Activated naive CD4-positive, alpha-beta T cell treated with anti-CD3 and anti-CD28 coated beads for 36 hours (primary cell): ENCODE measurements around the gene LGALS8. TPM values are rescaled to one million over a fixed set of nuclear protein-coding genes. Genes with fewer than 3 reads are reported as not detected.

Experiments
- CTCF ChIA-PET: fragments of 350-600 bp; sonication (Branson Sonifier 250); formaldehyde crosslinking; loops from one replicate; lab custom pipeline; 2021; ENCODE audit warnings: antibody characterized with exemption; lab: Charles Lee
- DNase-seq: peaks from one replicate; pipeline ENCODE4 v3.0.0-alpha.2; 2020
- H3K27ac Mint-ChIP-seq: one replicate; pipeline ENCODE4 v1.8.0; 2021; ENCODE audit warnings: mild to moderate bottlenecking, mixed read lengths
- H3K27me3 Mint-ChIP-seq: one replicate; pipeline ENCODE4 v1.8.0; 2021; ENCODE audit warnings: low read depth, mixed read lengths
- H3K36me3 Mint-ChIP-seq: one replicate; pipeline ENCODE4 v1.8.0; 2021; ENCODE audit warnings: low read depth, mixed read lengths
- H3K4me1 Mint-ChIP-seq: one replicate; pipeline ENCODE4 v1.8.0; 2021; ENCODE audit warnings: low read depth, mixed read lengths
- H3K4me3 Mint-ChIP-seq: one replicate; pipeline ENCODE4 v1.8.0; 2021; ENCODE audit warnings: mild to moderate bottlenecking, moderate library complexity, mixed read lengths
- H3K9me3 Mint-ChIP-seq: one replicate; pipeline ENCODE4 v1.8.0; 2021; ENCODE audit warnings: mixed read lengths
- intact Hi-C: fragments of 100-400 bp; cut with micrococcal nuclease; formaldehyde crosslinking; loops from one replicate; pipeline ENCODE4 v1.15.1; 2023
- total RNA-seq, 2 experiments: library from RNA; stranded (reverse); gene quantifications; one replicate each; pipeline ENCODE4 v1.2.3, GENCODE V29; 2021

LGALS8 gene
- total RNA-seq, 2 experiments from 2014 or later: 78.6 to 89.4 TPM

DNA sequence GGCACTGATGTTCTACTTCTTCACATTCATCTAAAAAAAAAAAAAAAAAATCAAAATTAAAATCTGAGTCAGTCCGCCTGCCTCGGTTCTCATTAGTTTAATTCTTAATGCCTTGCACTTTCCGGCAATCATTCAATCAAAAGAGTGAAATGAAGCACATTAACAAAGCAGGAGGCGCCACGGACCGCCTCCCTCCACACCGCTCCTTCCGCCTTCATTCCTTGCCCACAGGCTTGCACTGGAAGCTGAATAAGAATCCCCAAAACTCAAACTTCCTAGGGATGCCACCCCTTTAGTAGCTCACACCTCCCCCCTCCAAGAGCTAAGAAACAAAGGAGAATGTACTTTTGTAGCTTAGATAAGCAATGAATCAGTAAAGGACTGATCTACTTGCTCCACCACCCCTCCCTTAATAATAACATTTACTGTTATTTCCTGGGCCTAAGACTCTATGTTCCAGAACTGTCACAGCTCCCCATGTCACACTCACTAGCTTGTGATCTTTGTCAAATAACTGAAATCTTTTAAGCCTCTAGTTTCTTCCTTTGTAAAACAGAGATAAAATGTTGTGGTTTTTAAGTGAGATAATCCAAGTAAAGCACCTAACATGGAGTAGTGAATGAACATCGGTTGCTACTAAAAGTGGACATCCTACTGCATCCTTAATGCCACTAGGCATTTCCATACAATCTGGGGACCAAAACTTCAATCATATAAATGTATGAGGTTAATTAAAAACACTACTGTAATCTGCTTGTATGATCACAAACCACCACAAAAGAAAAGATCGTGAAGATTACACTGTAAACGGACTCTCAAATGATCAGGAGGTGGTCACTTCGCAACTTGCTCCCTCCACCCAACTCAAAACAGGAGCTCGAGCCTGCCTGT lies 27.4 kb downstream of the LGALS8 start:
- H3K36me3 Mint-ChIP-seq: peaks cover 58% of the 10 kb centered on the region
- H3K27me3 Mint-ChIP-seq: no peaks in the 10 kb centered on the region
- no peaks in the 10 kb centered on the region for H3K9me3 Mint-ChIP-seq
- H3K27ac Mint-ChIP-seq: peak overlapping the region; percentile 69
- CTCF ChIA-PET: interaction anchor here (0.6 kb wide), 1 partner anchor 34 kb away, joined by 3 read pairs; no protein-coding TSS in a partner anchor
- peaks cover 5% of the 10 kb centered on the region for H3K4me1 Mint-ChIP-seq
- DNase-seq: no peak
- intact Hi-C loops: no loop called here
- H3K4me3 Mint-ChIP-seq: no peak overlapping the region

DNA sequence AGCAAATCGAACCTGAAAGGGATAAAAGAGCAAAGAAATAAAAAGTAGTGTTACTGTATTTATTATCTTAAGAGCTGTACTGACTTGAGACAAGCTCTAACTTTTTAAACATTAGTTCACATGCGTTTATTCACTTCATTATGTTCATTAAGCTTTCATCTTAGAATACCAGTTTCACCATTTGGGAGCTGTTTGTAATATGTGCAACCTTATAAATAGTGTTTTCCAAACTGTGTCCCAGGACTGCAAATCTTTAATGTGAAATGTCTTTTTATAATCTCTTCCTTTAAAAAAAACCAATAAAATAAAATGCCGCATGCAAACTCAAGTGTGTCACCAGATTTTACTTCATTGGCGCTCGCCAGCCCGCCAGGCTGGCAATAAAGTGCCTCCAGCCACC lies 28.3 kb downstream of the LGALS8 start:
- H3K36me3 Mint-ChIP-seq: peaks cover 51% of the 10 kb centered on the region
- intact Hi-C loops: no loop called here
- peak overlapping the region; percentile 57 for H3K27ac Mint-ChIP-seq
- no peaks in the 10 kb centered on the region for H3K27me3 Mint-ChIP-seq
- DNase-seq: no peak
- CTCF ChIA-PET: interaction anchor here (0.7 kb wide), 1 partner anchor 33 kb away, joined by 3 read pairs; no protein-coding TSS in a partner anchor
- H3K4me1 Mint-ChIP-seq: no peaks in the 10 kb centered on the region
- no peaks in the 10 kb centered on the region for H3K9me3 Mint-ChIP-seq
- no peak overlapping the region for H3K4me3 Mint-ChIP-seq

DNA sequence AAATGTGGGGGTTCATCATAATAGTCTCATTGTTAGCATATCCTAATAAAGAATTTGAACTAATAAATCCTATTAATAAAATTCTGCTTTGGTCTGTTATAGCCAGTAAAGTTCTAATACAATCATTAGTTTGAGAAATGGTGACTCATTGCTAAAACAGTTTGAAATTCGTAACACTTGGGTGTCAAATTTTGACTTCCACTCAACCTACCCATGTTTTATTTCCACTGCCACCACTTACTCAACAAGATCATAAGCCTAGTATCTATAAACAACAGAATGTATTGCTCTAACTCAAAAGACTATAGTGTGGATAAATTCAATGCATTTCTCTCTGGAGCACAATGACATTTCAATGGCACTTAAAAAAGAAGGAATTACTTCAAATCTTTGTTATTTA lies 29.1 kb downstream of the LGALS8 start:
- Mint-ChIP-seq H3K4me1 (no peaks in the 10 kb centered on the region), H3K36me3 (peaks cover 47% of the 10 kb centered on the region), H3K27me3 (no peaks in the 10 kb centered on the region), H3K4me3 (no peak overlapping the region), H3K9me3 (no peaks in the 10 kb centered on the region), H3K27ac (peak overlapping the region; percentile 23)
- no peak for DNase-seq
- CTCF ChIA-PET: no interaction called here
- intact Hi-C loops: no loop called here

DNA sequence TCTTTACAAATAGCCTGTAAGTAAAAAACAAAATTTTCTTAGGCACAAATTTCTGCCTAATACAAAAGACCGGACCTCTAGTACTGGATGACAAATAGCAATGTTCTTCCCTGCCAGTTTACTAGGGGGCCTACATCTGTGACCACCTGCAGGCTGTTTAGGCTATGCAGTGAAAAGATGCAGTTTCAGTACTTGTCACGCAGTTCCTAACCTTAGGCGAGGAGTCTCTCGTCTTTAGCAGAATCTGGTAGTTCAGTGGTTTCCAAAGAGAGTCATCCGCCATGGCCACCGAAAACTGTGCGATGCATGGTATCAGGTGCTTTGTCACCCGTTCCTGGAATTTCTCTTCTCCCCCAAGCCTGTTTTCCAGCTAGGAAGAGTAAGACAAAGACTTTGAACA lies 29.6 kb downstream of the LGALS8 start:
- CTCF ChIA-PET: no interaction called here
- Mint-ChIP-seq H3K27ac (no peak overlapping the region), H3K36me3 (peaks cover 48% of the 10 kb centered on the region), H3K4me3 (no peak overlapping the region), H3K27me3 (no peaks in the 10 kb centered on the region), H3K9me3 (no peaks in the 10 kb centered on the region), H3K4me1 (no peaks in the 10 kb centered on the region)
- intact Hi-C loops: no loop called here
- no peak for DNase-seq

DNA sequence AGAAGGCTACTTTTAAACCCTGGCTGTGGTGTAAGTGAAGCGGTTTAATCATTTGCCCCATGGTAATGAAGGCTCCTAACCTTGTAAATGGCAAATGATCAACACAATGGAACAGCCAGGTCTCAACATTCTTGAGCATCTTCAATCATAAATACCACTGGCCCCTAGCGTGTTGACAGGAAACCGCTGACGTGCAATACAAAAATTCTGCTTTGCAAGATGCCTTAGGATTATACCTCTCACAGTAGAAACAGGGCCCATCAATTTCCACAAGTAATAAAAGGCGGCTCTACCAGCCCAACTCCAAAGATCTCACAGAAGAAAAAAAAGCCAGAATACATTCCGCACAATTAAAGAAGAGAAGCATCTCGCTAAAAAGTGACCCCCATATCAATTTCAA lies 32.8 kb downstream of the LGALS8 start:
- DNase-seq: no peak
- CTCF ChIA-PET: no interaction called here
- no peak overlapping the region for H3K4me3 Mint-ChIP-seq
- peaks cover 31% of the 10 kb centered on the region for H3K36me3 Mint-ChIP-seq
- H3K27ac Mint-ChIP-seq: no peak overlapping the region
- no peaks in the 10 kb centered on the region for H3K27me3 Mint-ChIP-seq
- H3K9me3 Mint-ChIP-seq: no peaks in the 10 kb centered on the region
- H3K4me1 Mint-ChIP-seq: no peaks in the 10 kb centered on the region
- intact Hi-C loops: no loop called here

DNA sequence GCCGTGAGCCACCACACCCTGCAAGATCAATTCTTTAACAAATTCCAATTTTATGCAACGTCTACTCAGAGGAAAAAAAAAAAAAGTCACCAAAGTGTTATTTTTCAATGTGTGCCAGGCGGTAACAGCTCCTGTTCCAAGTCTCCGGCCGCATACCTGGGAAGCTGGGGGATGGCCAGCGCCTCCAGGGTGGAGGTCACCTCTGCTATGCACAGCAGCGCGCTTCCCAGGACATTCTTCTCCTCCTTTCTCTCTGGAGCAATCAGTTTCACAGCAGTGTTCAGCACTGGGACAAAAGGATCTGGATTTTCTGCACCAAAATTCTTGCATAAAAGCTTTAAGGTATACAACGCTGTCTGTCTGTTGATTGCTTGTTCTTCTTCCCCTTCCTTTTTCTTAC lies 34.3 kb downstream of the LGALS8 start:
- H3K27ac Mint-ChIP-seq: no peak overlapping the region
- peaks cover 33% of the 10 kb centered on the region for H3K36me3 Mint-ChIP-seq
- H3K4me1 Mint-ChIP-seq: no peaks in the 10 kb centered on the region
- no peaks in the 10 kb centered on the region for H3K27me3 Mint-ChIP-seq
- H3K4me3 Mint-ChIP-seq: no peak overlapping the region
- CTCF ChIA-PET: no interaction called here
- intact Hi-C loops: no loop called here
- no peaks in the 10 kb centered on the region for H3K9me3 Mint-ChIP-seq
- no peak for DNase-seq

DNA sequence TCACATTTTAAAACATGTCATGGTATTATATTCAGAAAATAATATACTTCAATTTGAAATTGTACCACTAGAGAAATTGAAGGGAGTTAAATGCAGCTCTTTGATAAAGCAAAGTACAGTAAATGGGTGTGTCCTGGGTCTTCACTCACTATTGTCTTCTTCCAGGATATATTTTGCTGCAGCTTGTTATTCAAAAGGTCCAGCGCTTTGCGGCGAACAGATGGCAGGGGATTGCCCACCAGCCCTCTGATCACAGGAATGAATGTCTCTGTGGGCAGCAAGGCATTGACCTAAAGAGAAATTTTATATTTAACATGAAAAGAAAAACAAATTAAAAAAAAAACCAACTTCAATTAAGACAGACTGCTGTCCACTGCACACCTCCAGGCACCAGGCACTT lies 35.1 kb downstream of the LGALS8 start:
- intact Hi-C loops: no loop called here
- Mint-ChIP-seq H3K4me3 (no peak overlapping the region), H3K27me3 (no peaks in the 10 kb centered on the region), H3K27ac (no peak overlapping the region), H3K4me1 (no peaks in the 10 kb centered on the region), H3K36me3 (peaks cover 33% of the 10 kb centered on the region), H3K9me3 (no peaks in the 10 kb centered on the region)
- CTCF ChIA-PET: no interaction called here
- no peak for DNase-seq

DNA sequence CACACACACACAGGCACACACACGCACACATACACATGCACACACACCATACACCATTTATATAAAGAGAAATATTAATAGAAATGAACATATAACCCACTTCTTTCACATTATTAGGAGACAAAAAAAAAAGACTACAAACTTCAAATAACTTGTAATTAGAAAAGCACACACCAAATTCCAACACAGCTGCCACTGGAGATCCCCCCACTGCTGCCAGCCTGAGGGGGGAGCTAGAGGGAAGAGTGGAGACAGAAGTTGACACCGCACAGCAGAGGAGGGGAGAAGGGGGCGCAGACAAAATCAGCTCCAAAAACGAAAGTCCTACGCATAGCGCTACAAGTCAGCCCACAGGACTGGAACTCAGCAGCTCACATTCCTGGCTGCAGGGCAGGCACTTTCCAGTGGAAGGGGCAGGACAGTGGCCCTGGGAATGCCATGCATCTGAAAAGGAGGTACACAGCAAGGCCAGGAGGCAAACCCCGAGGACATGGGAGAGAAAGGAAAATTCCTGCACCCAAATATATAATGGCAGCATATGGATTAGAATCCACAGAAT lies 36.5 kb downstream of the LGALS8 start:
- Mint-ChIP-seq H3K36me3 (peaks cover 34% of the 10 kb centered on the region), H3K27ac (no peak overlapping the region), H3K4me3 (no peak overlapping the region), H3K4me1 (no peaks in the 10 kb centered on the region), H3K27me3 (no peaks in the 10 kb centered on the region), H3K9me3 (no peaks in the 10 kb centered on the region)
- DNase-seq: no peak
- intact Hi-C loops: no loop called here
- CTCF ChIA-PET: interaction anchor here (1.1 kb wide), 1 partner anchor 26 kb away, joined by 3 read pairs; no protein-coding TSS in a partner anchor

DNA sequence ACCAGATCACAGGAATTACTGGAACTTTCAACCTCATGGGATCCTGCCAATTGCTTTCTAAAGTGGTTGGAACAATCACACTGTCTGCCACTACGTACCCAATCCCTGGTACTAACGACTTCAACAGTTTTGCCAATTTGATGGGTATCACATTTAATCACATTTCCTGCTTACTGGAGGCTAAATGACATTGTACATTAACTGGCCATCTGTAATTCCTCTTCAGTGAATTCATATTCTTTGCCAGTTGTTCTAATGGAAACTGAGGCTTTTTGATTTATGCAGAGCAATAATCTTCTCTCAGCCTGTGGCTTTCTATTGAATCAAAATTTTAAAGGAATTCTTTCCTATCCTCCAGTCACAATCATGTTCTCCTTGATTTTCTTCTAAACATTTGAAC lies 38.2 kb downstream of the LGALS8 start:
- DNase-seq: no peak
- CTCF ChIA-PET: no interaction called here
- H3K9me3 Mint-ChIP-seq: no peaks in the 10 kb centered on the region
- no peak overlapping the region for H3K27ac Mint-ChIP-seq
- H3K36me3 Mint-ChIP-seq: peaks cover 35% of the 10 kb centered on the region
- no peak overlapping the region for H3K4me3 Mint-ChIP-seq
- no peaks in the 10 kb centered on the region for H3K27me3 Mint-ChIP-seq
- intact Hi-C loops: no loop called here
- no peaks in the 10 kb centered on the region for H3K4me1 Mint-ChIP-seq

DNA sequence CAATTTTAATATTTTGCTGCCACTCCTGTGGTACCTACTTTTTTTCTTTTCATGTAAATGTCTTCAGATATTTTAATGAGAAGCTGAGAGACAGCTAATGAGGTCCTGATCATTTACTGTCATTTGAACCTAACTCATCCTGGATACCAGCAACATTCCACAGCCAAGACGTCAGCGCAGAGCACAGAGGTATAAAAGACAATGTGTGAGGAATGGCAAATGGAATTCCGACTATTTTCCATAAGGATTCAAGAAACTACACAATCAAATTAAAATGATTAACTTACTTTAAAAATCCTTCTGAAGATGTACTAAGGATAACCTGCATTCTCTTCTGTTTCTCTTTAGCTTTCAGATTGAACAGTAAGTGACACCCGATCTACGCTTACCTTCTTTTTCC lies 41.7 kb downstream of the LGALS8 start:
- no peaks in the 10 kb centered on the region for H3K4me1 Mint-ChIP-seq
- H3K4me3 Mint-ChIP-seq: no peak overlapping the region
- CTCF ChIA-PET: no interaction called here
- no peaks in the 10 kb centered on the region for H3K9me3 Mint-ChIP-seq
- intact Hi-C loops: no loop called here
- H3K36me3 Mint-ChIP-seq: peaks cover 44% of the 10 kb centered on the region
- no peaks in the 10 kb centered on the region for H3K27me3 Mint-ChIP-seq
- DNase-seq: no peak
- no peak overlapping the region for H3K27ac Mint-ChIP-seq

DNA sequence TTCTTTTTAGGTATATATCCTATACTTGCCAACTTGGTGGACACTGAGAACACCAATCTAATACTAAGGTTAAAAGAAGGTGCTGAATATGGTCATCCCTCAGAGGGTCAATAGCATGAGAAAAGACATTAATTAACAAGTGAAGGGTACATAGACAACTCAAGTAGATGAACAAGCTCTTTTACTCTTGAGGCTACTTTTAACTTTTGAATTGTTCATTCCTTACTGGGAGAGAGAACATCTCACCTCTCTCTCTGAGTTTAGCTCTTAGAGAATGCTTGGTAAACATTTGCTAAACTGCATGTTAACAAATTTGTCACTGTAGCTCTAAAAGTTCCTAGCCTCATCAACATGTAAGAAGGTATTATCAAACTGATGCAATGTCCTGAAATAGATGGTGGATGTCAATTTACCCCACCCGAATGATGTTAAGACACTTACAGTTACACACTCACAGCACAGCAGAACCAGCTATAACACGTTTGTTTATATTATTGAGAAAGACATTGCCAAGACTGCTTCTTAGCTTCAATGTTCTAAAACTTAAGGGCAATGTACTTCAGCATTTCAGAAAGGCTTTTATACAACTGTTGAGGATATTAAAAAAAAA lies 44.6 kb downstream of the LGALS8 start:
- Mint-ChIP-seq H3K36me3 (peaks cover 44% of the 10 kb centered on the region), H3K27ac (peak overlapping the region; percentile 54), H3K27me3 (no peaks in the 10 kb centered on the region), H3K4me3 (no peak overlapping the region), H3K4me1 (no peaks in the 10 kb centered on the region), H3K9me3 (no peaks in the 10 kb centered on the region)
- CTCF ChIA-PET: interaction anchor here (0.7 kb wide), 1 partner anchor 464 kb away, joined by 3 read pairs; no protein-coding TSS in a partner anchor
- DNase-seq: no peak
- intact Hi-C loops: no loop called here

DNA sequence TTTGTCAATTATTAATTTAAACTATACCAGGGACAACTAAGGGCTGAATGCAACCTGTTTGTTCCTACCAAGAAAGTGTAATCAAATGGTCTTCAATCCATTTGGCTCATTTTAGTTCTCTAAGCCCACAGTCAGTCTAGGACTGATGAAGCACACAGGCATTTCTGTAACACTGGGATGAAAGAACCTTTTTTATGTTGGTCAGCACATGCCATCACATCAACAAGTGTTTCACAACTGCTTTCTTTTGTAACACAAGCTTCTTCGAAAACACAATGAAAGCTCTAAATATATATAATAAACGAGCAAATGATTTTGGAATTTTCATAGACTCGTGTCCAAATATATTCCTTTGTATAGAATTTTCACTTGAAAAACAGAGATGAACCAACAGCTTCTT lies 51.7 kb downstream of the LGALS8 start:
- CTCF ChIA-PET: no interaction called here
- no peak overlapping the region for H3K27ac Mint-ChIP-seq
- H3K27me3 Mint-ChIP-seq: no peaks in the 10 kb centered on the region
- intact Hi-C loops: no loop called here
- no peak overlapping the region for H3K4me3 Mint-ChIP-seq
- DNase-seq: no peak
- no peaks in the 10 kb centered on the region for H3K9me3 Mint-ChIP-seq
- H3K4me1 Mint-ChIP-seq: no peaks in the 10 kb centered on the region
- peaks cover 37% of the 10 kb centered on the region for H3K36me3 Mint-ChIP-seq
